CD4-positive, alpha-beta T cell treated with Interferon gamma for 1 hour (primary cell): ENCODE measurements around the gene COL5A1.

Source experiments
- DNase-seq: peaks from one replicate; pipeline ENCODE4 v3.0.0-alpha.2; 2020

The COL5A1 gene

GRCh38 chr9:134607971-134608370 lies 33.6 kb upstream of the COL5A1 start:
- DNase-seq: no peak

- DNase-seq: no peak
These were observed 30.6 kb upstream of the COL5A1 start for GRCh38 chr9:134611046-134611445.

DNA sequence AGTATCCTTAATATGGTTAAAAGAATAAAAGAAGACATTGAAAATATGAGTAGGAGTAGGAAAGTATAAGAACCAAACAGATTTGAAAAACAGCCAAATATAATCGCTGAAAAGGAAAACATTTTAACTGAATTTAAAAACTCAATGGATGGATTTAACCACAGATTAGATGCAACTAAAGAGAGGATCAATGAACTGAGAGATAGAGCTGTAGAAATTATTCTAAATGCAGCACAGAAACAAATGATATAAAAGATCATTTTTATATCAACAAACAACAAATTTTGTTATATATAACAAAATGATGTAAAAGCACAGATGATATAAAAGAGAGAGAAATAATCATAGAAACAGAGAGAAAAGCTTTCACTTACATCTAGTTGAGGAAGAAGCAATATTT lies 29.3 kb upstream of the COL5A1 start:
- no peak for DNase-seq

- DNase-seq: no peak
These were observed 28.9 kb upstream of the COL5A1 start for GRCh38 chr9:134612715-134613114.

DNA sequence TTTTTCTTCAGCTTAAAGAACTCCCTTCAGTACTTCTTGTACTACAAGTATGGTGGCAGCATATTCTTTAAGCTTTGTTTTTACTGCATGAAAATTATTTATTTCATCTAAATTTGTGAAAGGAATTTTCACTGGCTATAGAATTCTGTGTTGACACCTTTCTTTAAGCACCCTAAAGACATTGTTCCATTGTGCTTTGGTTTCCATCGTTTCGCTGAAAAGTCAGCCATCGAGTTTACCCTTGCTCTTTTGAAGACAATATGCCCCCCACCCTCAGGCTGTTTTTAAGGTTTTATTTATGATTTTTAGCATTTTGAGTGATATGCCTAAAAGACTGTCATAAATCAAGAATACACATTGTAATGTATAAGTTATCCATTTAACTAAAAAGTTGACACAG lies 27.3 kb upstream of the COL5A1 start:
- DNase-seq: no peak

DNA sequence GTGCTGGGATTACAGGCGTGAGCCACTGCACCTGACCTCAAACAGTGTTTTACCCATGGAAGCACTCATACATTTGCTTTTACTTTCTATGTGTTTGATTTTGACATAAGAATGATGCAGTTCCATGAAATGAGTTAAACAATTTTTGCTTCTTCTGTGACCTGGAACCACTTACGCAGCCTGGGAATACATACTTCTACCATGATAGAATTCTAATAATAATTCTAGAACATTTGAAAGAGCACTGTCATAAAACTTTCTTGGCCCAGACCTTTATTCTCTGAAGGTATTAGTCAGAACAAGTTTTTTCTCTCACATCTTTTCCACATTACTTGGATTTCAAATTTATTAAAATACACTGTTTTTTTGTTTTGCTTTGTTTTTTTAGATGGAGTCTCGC lies 25.3 kb upstream of the COL5A1 start:
- no peak for DNase-seq

DNA sequence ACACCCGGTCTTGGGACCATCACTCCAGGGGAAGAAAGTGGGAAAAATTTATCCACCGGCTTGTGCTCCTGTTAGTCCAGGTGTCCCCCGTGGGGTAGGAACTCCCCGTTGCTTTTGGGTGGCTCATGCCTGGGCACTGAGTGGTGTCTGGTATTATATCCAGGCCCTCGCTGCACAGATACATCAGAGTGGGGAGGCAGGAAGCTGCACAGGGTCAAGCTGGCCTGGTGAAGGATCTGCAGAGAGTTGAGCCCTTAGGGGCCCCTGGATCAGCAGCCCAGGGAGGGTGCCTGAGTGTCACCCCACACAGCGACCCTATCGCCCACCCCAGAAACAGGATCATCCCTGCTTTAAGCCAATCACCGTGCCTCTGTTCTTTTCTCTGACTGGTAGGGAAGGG lies 24.4 kb upstream of the COL5A1 start:
- no peak for DNase-seq

GRCh38 chr9:134617836-134618162 lies 23.8 kb upstream of the COL5A1 start:
- no peak for DNase-seq

- DNase-seq: no peak
These were observed 23.3 kb upstream of the COL5A1 start for GRCh38 chr9:134618163-134618832.

DNA sequence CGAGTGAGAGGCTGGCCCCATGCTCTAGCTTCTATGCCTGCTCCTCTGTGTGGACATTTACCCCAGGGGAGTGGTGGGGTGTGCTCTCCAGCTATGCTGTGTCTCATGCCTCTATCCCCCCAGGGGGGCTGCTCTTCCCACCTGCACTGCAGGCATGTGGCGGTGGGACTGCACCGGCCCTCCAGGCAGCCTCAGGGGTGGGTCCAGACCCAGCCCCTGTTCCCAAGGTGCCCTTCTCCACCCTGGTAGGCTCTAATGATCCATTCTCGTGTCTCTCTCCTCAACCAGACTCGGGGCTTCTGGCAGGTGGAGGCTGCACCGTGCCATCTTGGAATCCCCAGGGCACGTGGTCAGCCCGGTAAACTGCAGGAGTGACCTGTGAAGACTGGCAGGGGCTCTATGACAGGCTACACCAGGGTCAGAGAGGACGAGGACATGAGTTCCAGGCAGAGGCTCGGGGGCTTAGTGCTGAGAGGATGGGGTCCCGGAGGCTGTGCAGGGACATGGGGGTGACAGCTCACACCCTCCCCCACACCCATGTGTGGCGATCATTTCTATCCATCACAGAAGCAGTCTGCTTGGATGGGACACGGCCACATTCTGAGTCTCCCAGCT lies 22.7 kb upstream of the COL5A1 start:
- no peak for DNase-seq

- no peak for DNase-seq
These were observed 22.1 kb upstream of the COL5A1 start for GRCh38 chr9:134619448-134619982.

- DNase-seq: no peak
These were observed 21.5 kb upstream of the COL5A1 start for GRCh38 chr9:134619983-134620661.

DNA sequence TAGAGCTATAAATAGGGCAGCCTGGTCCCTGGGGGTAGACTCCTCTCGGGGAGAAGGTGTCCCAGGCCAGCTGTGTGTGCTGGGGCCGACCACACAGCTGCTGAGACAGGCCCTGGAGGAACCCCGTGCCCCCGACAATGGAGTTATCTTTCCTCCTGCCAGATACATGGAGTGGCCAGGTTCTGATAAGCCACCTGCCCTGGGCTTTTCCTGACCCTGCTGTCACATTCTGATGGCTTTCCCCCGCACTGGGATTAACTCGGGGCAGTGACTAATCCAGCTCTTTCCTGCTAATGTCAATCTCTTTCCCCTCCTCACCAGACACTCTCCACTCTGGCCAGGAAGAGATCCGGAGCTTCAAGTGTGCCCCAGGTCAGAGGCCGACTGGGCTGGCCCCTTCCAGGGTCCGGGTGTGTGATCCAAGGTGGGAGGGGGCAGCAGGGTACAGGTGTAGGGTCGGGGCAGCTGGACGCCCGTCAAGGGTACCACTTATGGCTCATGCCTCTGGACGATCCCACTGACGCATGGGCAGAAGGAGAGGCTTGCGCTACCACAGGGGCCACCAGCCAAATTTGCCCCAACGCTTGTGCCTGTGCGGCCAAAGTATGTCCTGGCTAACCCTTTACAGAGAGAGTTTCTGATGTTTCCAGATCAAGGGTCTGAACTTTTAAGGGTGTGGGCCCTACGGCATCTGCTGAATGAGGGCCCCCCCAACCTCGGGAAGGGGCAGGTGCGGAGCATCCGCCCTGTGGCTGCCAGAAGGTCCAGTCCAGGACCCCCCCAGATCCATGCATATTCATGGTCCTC lies 20.6 kb upstream of the COL5A1 start:
- no peak for DNase-seq

- DNase-seq: no peak
These were observed 20.0 kb upstream of the COL5A1 start for GRCh38 chr9:134621558-134622110.

DNA sequence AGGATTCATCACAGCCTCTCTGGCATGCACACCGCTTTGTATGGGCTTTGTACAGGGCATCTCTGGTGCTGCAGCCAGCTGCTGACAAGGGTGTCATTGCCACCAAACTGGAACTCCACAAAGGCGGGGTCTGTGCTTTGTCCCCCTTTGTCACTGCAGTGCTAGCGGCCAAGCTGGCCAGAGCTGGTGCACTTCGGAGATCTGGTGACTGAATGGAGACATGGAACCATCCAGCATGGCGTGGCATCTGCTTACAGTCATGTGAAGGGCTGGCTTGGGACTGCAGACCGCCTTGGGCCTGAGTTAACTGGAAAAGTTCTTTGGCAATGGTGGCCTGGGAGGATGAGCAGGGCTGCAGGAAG lies 18.7 kb upstream of the COL5A1 start:
- no peak for DNase-seq

DNA sequence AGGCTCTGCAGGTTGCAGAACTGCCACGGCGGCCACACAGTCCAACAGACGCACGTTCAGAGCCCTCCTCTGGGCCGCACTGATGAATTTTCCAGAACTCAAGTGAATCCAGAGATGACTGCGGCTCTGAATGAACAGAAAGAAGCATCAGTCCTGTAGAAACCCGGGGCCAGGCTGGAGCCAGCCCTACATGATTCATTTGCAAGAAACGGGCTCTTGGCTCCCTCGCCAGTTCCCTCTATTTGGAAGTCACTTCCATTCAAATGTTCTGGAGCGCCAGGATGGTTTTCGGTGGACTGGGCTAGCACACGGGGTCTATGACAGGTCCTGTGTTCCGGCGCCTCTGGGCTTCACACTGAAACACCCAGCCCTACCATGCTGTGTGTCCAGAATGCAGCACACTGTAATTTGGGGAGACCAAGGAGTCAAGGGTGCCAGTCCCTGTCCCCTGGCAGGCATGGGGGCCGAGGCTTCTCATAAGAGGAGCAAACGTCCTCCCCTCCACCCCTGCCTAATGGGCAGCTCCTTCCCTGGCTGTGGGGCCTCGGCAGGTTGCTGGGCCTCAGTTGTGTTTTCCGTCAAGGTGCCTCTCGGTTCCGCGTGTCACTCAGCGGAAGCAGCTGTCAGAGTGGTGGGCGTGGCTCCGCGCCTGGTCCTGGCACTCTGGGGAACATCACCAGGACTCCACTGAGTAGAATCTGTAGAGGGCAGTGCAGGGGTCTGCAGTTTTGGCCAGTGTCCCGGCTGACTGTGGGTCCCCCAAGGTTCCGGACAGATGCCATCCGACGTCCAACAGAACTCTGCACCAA lies 18.1 kb upstream of the COL5A1 start:
- no peak for DNase-seq

GRCh38 chr9:134624137-134624591 lies 17.4 kb upstream of the COL5A1 start:
- DNase-seq: no peak

DNA sequence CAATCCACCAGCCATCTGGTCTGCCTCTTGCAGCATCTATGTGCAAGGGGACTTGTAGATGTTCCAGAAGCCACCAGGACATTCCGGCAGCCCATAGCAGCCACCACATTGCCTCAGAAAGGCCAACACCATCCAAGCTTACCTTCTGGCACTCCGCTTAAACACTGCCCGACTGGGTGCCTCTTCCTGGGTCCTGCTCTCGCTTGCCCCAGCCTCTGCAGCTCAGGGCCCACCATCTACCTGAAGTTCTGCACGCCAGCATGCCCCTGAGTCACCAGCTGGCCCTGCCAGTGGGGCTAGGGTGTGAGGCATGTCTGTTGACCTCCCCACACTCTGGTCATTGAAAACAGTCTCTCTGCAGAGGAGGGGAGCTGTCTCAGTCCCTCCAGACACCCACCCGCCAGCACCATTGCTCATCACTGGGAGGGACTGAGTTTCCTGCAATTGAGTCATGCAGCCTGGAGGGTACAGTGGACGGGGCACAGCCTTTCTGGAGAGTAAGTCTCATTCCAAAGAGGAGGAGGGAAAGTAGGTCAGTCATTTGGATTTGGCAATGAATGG lies 16.9 kb upstream of the COL5A1 start:
- DNase-seq: no peak

DNA sequence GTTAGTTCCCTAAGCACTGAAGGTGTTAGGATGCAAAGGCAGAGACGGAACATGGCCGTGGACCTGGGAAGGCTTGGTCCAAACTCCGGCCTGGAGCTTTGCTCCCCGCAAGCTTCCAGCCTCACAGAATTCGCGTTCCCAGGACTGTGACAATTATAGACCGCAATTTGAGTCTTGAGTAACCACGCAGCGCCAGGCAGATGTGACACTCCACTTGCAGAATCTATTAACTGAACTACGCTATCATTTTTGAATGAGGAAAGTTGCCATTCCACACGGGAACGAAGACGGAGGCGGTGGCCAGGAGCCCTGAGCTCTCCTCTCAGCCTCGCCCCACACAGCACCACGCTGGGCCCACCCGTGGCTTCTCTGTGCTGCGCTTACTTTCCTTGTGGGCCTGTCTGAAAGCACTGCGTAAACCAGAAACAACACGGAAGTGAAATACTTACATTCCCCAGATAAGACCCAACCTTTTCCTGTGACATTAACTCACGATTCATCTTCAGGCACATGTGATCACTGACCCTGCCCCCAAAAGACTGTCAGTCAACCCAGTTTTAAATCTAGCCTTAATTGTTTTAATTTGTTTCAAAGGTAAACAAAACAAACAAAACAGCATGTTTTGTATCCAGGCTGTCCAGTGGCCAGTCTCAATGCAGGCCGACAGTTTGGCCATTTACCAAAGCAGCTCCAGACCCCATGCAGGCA lies 16.1 kb upstream of the COL5A1 start:
- DNase-seq: no peak

DNA sequence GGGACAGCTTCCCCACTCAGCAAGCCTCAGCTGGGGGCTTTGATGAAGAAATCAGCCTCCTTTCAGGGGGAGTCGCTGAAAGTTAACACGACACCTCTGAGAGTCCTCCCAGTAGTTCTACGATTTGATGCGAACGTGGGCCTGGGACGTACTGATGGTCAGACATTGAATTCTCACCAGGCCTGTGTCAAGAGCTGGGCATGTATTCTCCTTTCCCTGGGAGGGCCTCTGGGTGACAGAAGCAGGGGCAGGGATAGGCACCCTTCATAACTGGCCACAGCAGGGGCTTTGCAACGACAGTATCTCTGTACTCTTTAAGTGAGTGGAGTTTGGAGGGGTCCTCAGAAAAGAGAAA lies 15.6 kb upstream of the COL5A1 start:
- DNase-seq: no peak
